HG02588 (cell line): ENCODE measurements around the gene CORT.
"Not testable (repeated sequence)": the region's sequence is repeated elsewhere in the genome, so short reads cannot be mapped to it uniquely, and the experiment has no call there.

Source experiments
- ATAC-seq: cut with Tn5 transposase; IDR thresholded peaks from one replicate; pipeline ENCODE4 v1.9.1; 2021; ENCODE audit warnings: mild to moderate bottlenecking, moderate library complexity; ENCODE audit not compliant: unreplicated experiment

The CORT gene

DNA sequence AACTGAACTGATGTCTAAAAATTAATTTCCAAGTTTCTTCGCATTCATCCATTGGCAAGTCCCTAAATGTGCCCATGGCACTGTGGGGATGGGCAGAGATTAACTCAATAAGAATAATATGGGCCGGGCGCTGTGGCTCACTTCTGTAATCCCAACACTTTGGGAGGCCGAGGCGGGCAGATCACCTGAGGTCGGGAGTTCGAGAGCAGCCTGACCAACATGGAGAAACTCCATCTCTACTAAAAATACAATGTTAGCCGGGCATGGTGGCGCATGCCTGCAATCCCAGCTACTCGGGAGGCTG is 24.4 kb downstream of the CORT start:
- ATAC-seq = not testable (repeated sequence)

DNA sequence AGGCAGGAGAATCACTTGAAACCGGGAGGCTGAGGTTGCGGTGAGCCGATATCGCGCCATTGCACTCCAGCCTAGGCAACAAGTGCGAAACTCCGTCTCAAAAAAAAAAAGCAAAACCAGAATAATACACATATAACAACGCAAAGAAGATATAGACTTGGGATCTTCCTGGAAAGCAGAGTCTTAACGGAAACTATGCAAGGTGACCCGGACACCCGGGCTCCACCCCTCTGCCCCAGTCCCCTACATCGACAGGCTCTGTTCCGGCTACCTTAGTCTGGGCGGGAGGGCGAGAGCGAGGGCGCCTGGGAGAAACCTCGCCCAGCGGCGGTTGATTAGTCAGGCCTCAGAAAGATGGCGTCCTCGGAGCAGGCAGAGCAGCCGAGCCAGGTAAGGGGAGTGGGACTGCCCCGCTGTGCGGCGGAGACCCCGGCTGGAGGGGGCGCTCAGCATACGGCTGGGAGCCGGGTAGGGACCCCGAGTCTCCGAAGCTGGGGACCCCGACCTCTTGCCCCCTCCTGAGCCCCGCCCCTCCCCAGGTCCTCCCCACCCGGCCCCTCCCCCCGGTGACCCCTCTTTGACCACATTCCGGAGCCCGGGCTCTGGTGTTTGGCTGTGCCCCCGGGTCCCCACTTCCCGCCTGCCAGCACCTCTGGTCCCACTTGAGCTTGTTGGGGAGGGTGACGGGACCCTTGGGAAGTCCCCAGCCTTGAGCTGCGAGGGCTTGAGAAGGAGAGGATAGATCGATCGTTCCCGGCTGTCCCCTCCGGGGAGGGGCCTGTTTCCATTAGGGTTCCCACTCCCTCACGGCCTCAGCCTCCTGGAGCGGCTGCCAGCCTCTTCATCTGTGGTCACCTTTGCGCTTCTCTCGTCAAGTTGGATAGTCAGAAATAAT is 25.0 kb downstream of the CORT start, which contains the start of gene PEX14:
PEX14 (plus strand) TSS at position 338 of the 895 bp plus-strand sequence; CDS start at position 355, 17 bp downstream.
- peak; percentile 60 for ATAC-seq

DNA sequence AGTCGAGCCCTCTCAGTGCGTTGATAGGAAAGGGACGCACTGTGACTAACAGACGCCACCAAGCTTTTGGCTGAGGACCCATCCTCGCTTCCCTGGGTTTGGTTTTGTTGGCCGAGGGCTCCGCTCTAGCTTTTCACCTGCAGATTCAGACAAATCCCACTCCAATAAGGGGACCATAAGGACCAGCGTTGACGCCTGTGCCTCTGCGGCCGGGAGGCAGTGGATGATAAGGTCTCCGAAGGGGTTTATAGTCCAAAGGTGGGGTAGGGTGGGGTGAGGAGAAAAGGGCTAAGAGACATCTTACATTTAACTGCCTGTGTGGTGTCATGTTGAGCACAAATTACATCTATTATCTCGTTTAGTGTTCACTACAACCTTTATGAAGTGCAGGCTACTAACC is 25.7 kb downstream of the CORT start:
- ATAC-seq = no peak

DNA sequence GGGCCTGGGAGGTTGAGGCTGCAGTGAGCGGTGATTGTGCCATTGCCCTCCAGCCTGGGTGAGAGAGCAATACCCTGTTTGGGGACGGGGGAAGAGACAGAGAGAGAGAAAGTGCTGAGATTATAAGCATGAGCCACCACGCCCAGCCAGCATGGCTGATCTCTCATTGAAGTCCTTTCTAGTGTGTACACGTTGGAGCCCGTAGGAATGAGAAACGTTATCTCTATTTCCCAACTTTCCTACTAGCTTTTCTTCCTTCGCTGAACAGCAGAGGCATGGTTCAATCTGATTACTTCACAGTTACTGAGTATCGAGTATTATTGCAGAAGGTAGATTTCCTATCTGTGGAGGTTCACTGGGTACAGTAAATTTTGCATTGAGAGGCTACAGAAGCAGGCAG is 29.5 kb downstream of the CORT start:
- ATAC-seq = no peak

DNA sequence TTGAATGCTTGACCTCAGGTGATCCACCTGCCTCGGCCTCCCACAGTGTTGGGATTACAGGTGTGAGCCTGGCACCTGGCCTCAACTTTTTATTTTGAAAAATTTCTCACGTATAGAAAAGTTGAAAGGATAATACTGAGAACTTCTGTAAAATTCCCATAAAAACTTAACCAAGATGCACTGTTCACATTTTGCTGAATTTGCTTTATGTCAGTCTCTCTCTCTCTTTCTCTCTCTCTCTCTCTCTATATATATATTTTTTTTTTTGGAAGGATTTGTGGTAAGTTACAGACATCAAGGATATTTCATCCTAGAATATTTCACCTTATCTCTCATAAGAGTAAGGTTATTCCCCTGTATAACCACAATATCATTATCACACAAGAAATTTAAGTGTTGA is 30.8 kb downstream of the CORT start:
- no peak for ATAC-seq

DNA sequence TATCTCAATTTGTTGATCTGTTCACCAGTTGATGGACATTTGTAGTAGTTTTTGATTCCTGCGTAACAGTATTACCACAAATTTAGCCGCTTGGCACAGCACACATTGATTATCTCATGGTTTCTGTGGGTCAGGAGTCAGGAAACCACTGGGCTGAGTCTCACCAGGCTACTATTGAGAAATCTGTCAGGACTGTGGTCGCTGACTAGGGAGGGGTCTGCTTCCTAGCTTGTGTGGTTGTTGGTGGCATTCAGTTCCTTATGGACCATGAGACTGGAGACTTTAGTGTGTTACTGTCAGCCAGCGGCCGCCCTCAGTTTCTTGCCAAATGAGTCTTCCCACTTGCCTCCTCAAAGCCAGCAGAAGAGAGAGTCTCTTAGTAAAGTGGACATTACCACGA is 34.7 kb downstream of the CORT start:
- no peak for ATAC-seq

DNA sequence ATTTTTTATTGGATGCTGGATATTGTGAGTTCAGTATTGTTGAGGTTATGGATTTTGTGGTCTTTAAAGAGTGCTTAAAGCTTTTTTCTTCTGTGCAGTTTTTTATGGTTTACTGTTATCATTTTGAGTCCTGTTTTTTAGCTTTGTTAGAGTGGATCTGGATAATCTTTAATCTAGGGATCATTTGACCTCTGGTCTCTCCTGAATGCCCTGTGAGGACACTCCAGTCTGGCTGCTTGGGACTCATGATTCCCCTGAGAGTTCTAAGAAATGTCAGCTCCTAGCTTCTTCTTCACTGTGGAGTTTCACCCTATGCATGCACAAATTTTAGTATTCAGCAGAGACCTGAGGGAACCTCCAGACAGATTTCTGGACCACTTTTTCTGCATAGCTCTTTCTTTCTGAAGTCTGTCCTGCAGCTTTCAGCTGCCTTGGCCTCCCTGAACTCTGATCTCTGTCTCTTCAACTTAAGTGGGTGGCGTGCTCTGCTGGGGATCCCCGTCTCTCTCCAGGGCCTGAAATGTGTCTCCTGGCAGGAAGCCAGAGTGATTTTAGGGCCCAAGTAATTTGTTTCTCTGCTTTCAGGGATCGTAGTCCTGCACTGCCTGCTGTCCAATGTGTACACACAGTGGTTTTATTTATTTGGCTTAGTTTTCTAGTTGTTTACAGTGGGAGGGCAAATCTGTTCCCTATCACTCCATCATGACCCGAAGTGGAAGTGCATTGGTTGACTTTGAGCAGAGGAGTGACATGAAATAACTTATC is 39.6 kb downstream of the CORT start:
- no peak for ATAC-seq

DNA sequence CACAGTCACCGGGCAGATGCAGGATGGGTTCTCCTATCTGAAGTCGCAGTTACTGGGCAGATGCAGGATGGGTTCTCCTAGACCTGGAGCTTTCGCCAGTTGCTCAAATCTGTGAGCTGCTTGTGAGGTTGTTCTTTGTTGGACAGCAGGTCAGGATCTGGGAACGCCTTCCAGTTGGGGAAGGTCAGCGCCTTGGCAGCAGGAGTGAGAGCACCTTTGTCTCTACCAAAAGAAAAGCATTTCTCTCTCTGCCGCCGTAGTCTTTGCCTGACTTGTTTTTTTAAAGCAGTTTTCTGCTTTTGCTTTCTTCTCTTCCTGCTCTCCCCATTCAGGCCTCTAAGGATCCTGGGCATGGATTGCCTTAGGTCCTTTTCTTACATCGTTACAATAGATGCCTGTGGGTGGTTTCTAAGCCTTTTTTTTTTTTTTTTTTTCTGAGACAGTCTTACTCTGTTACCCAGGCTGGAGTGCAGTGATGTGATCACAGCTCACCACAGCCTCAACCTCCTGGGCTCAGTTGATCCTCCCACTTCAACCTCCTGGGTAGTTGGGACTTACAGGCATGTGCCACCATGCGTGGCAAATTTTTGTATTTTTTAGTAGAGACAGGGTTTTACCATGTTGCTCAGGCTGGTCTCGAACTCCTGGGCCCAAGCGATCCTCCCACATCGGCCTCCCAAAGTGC is 40.6 kb downstream of the CORT start:
- no peak for ATAC-seq

DNA sequence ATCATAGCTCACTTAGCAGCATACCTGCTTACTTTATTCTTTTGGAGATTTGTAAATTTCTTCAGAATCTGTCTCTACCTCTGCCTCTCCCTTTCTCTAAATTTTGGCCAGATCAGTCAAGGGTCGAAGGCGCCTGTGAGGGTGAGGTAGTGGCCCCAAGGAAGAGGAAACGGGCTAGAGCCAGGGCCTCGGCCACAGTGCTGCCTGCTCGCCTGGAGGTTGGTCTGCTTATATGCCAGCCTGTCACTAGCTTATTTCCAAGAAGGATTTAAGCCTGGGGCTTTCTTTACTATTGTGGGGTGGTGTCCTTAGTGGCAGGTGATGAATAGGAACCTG is 44.6 kb downstream of the CORT start:
- no peak for ATAC-seq

DNA sequence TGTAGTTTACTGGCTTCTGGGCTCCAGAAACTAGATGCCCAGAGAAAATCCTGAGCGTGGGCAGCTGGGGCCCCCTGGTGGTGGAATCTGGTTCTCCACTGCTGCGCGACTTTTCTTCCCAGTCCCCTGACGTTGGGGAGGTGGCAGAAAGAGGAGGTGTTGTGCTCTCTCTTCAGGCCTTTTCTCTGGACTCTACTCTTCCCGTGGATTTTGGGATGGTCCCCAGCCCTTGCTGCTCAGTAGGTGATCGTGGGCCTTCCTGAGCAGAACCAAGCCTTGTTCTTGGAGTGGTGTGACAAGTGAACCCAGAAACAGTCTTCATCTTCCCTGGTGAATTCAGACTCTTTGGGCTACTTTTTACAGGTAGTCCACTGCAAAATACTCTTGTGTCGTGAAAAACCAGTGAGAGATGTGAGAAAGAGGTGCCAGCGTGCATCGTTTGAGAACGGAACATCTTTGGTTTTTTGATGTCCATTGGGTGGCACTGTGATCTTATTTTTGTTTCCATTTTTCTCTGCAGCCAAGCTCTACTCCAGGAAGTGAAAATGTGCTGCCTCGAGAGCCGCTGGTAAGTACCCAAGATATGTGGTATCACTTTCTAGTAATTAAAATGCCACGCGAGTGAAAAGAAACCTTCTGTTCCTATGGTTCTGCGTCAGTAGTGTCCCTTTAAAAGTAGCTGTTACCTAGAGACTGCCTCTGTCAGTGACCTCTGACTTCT is 45.1 kb downstream of the CORT start:
- no peak for ATAC-seq

DNA sequence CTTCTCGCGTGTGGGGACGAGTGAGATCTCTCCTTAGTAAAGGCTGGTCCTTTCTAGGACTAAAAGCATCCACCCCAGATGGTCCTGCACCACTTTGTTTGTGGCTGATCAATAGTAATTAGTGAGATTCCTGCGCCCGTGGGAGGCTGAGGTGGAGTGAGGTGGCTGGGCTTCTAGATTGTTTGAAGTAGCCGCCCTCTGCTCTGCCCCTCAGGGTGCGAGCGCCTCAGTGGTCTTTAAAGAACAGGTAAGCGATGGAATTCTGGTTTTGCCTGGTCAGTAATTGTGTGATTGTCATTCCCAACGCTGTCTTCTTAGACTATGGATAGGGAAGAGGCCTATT is 45.6 kb downstream of the CORT start:
- no peak for ATAC-seq

DNA sequence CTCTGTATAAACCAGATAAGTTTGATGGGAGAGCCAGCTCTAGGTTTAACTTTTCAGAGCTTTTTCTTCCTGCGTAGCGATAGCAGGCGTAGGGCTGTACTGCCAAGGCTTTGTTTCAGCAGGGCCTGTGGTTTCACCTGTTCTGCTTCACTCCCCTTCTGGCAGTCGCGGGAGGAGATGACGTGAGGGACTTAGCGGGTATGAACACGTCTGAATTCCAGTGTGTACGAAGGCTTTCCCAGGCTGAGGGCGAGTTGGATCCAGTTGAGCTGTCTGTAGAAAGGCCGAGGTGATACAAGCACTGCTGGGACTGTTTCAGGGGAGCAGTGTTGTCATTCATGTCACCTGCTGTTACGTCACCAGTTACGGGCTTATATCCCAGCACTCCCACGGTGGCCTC is 46.1 kb downstream of the CORT start:
- no peak for ATAC-seq

DNA sequence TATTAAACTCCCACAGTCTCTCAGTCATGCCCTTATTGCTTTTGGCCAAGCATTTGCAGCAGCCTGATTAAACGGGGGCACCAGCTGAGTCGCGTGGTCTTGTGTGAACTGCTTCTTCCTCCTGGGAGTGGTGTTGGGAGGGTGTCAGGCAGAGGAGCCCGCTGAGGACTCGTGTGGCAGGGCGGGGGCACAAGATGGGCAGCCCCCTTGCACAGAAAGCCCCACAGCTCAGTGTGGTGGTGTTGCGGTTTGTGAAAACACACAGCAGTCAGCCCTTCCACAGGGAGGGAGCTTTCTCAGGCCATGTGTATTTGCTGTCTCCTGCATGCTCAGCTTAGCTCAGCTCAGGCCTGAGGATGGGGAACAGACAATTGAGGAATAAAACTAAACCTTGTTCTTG is 47.3 kb downstream of the CORT start:
- no peak for ATAC-seq

DNA sequence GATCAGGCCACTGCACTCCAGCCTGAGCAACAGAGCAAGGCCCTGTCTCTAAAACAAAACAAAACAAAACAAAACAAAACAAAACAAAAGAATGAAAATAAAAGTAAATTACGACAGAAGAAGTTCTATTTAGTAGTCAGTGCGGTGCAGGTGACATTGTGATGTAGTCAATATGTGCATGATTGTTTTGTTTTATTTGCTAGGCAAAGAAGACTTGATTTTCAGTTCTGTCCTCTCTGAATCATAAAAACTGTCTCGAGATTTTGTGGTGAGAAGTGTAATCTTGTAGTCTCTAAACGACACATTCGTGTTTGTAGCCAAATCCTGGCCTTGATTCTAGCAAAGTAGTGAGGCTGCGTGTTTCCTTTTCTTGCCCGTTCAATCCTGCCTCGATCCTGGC is 48.4 kb downstream of the CORT start:
- ATAC-seq = no peak
